Stimulated activated naive CD8-positive, alpha-beta T cell treated with anti-CD3 and anti-CD28 coated beads, Interleukin-15, Interleukin-2, amounts not matched to agents 100 U/mL and 50 U/mL, for 24 hours (primary cell): Measurements from ENCODE around the gene TACC3.
A peak's percentile ranks its signal among the peaks of the same experiment; 100 is the strongest.

Source experiments
- ATAC-seq: fragments of 150-1000 bp; cut with Tn5 transposase; one replicate; pipeline ENCODE4 v1.10.0; 2021
- DNase-seq: peaks from one replicate; pipeline ENCODE4 v3.0.0; 2021

Gene TACC3

DNA sequence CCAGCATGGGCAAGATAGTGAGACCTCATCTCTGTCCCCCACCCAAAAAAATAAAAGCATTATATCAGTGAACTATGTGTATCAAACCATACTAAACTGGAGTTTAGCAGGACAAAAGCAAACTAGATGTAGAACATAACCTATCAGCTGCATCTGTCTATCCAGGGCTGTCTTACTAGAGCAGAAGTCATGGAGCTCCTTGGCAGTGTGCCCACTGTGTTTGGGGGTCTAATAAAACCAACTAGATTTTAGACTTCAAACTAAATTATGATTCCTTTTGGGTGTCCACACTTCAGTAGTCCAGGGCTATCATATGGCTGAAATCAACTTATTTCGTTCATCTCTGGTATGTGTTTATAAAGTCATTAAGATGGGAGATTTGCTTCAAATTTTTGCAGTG is 17.5 kb upstream of the TACC3 start:
- ATAC-seq (no peak), DNase-seq (no peak)

DNA sequence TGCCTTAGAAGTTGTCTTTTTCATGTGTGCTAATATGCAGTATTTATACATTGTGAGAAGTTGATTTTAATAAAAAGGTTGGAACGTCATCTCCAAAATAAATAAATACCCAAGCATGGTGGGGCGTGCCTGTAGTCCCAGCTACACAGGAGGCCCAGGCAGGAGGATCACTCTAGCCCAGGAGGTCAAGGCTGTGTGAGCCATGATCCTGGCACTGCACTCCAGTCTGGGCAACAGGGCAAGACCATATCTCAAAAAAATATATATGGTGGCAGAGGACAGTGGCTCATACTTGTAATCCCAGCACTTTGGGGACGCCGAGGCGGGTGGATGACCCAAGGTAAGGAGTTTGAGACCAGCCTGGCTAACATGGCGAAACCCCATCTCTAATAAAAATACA is 15.6 kb upstream of the TACC3 start:
- DNase-seq (no peak), ATAC-seq (no peak)

DNA sequence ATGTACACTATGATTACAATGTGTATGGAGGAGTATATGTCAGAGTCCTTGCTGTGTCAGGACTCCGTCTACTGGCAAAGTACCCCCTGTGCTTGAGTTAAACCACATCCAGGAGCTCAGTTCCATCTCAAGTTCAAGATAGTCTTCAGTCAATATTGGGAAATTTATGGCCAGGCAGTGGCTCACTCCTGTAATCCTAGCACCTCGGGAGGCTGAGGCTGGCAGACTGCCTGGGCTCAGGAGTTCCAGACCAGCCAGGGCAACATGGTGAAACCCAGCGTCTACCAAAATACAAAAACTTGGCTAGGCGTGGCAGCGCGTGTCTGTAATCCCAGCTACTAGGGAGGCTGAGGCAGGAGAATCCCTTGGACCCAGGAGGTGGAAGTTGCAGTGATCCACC is 15.0 kb upstream of the TACC3 start:
- DNase-seq (no peak), ATAC-seq (no peak)

DNA sequence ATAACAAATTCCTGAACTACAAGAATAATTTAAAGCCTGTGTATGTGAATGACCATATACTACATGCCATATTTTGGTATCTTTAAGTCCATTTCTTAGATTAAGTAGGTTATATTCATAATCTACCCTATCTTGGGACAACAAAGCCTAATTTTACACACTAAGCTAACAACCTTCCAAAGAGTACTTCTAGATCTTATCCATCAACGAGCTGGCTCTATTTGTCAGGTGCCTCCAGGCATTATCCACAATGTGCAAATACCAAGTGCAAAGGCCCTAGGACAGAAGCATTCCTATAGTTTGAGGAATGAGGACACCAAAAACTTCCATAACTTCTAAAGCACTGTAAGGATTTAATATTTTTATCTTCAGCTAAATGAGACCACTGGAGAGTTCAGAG is 12.7 kb upstream of the TACC3 start:
- no peak for DNase-seq
- no peak for ATAC-seq

DNA sequence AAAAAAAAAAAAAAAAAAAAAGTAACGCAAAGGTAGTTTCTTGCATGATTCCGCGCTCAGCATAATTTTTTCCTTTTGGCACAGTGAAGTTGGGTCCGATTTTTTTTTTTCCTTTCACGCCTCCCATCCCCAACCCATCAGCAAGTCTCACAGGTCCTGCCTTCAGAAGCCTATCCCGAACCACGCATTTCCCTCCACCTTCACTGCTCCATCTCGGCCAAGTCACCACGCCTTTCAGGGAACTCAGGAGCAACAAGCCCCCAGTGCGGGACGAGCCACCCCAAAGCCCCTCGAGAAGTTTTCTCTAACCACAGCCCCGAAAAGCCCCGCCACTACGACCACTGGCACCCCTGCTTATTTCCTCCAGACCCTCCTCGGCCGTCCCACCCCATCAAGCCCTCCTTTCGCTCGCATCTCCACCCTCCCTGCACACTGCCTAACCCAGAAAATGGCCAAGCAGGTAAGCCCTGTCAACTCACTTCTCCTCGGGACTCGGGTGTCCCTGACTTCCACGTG is 10.2 kb upstream of the TACC3 start:
- DNase-seq (no peak), ATAC-seq (no peak)

DNA sequence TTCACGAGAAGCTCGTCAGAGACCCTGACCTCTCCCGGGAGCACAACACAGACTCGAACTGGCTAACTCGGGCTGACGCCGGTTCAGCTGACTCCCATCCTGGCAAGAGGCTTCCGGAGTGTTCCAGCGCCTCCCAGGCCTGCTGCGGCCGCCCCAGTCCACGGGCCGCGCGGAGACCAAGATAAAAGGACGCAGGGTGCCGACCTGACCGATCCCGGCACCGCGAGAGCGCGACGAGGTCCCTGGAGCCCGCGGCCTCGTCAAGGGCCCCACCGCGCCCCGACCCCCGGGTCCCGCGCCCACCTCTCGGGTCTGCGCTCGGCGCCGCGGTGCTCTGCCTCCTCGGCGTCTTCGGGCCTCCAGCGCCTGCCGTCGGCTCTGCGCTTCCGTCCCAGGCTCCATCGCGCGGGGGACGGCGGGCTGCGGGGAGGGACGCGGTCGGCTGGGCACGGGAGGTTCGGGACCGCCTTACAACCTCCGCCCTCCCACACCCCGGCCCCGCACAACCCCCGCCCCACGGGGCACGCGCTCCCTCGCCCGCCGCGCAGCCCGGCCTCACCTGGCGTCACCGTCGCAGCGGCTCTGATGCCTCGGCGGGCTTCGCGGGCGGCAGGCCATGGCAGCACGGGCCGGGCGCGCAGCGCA is 9.6 kb upstream of the TACC3 start:
- ATAC-seq (peak; percentile 1), DNase-seq (peak; percentile 46)

DNA sequence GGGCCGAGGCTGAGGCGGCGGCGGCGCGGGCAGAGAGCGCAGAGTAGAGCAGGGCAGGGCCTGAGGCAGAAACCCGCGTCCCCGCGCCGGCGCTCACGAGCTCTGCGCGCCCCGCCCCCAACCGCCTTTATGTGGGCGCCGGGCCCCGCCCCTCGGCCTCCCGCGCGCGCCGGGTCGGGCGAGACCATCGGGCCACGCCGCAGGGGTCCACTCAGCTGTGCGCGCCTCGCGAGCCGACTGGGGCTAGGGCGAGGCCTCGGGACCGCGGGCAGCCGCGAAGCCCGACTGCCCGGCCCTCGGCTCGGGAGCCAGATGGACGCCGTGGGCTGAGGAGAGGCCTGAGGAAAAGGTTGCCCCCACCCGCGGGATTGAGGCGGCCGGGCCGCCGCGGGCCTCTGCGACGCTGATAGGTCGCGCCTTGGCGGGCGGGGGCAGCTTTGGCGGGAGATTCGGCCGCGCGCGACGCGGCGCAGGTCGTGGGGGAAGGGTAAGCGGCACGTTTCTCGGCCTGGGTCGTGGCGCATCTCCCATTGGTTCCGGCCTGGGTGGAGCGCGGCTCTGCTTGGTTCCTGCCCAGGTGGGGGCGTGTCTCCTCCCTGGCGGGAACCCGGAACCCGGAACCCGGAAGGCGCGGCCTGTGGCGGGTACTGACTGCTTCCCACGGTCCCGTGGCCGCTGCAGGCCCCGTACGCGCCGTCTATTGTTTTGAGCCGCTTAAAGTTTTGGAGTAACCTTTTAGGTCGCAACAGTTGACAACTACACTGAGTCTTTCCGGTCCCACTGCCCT is 8.9 kb upstream of the TACC3 start, which contains the start of gene SLBP:
Gene SLBP (minus strand): TSS at position 104 of the 787 bp plus-strand sequence. CDS start 131 bp downstream, outside the sequence.
- peak; percentile 99 for DNase-seq
- peak; percentile 93 for ATAC-seq

DNA sequence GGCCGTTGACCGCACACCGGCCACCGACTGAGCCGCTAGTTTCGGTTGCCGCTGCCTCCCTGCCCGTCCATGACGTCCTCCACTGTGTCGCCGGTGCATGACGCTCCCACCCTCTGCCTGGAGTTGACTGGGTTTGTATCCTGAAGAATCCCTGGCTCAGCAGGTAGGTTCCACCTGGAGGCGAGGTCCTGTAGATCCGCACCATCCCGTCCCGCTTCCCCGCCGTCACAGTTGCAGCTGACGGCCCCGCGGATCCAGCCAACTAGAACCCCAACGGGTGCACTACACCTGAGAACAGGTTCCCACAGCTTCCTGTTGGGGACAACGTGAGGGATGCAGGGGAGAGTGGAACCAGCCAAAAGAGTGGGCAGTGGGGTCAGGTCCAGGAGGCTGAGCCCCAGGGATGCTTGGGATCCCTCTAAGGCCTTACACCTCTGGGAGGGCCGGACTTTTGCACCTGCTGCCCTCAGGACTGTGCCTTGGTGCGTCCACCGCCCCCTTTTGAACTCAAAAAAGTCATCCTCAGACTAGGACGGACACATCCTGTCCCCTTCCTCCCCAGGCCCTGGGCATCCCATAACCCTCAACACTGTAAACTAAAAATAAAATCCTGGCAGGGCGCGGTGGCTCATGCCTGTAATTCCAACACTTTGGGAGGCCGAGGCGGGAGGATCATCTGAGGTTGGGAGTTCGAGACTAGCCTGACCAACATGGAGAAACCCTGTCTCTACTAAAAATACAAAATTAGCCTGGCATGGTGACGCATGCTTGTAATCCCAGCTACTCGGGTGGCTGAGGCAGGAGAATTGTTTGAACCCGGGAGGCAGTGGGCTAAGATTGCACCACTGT is 8.1 kb upstream of the TACC3 start:
- ATAC-seq (peak; percentile 3), DNase-seq (no peak)

DNA sequence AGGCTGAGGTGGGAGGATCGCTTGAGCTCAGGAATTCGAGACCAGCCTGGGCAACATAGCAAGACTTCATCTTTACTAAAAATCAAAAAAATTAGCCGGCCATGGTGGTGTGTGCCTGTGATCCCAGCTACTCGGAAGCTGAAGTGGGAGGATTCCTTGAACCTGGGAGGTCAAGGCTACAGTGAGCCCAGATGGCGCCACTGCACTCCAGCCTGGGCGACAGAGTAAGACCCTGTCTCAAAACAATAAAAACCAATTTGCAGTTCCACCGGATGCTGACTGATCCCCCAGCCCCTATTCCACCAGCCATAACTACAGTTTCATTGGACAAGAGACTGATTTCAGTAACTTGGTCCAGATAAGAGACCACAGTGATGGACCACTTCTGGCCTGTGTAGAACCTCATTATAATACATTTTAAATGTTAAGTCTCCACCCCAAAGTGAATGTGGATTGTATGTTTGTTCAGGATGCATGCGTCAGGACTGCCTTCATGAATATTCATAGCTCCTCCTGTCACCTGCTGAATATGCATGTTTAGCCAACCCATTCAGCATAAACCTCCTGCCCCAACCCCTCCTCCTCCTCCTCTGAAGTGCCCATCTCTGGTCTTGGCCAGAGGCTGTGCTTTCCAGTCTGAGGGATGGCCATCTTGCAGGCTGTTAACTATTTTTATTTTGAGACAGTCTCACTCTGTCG is 6.9 kb upstream of the TACC3 start:
- DNase-seq (no peak), ATAC-seq (no peak)

DNA sequence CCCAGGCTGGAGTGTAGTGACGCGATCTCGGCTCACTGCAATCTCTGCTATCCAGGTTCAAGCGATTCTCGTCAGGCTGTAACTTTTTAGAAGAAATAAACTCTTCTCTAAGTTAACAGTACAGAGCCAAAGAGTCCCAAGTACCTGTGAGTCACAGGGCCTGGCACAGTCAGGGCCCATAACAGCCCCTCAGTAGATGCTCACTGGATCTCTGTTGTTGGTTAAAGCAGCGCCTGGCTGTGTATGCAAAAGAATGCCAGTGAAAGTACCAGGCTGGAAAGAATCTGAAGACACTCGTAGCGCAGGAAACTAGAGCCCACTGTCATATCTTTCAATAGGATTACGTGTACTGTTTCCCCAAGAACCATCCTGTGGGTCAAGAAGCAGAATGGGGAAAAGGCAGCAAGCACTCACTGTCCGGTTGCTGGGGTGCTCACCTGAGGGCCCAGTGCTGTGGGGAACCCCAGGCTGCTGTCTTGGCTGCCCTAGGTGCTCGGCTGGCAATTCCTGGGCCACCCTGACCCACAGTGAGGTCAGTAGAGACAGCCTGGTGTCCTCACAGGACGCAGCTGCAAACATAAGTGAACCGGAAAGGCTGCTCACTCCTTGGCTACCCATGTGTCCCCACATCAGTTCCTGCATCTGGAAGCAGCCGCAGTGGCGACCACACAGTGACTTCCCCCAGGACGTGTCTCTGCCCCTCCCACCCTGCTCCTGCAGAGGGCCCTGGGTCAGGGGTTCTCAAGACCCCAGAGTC is 6.1 kb upstream of the TACC3 start:
- ATAC-seq (no peak), DNase-seq (no peak)

DNA sequence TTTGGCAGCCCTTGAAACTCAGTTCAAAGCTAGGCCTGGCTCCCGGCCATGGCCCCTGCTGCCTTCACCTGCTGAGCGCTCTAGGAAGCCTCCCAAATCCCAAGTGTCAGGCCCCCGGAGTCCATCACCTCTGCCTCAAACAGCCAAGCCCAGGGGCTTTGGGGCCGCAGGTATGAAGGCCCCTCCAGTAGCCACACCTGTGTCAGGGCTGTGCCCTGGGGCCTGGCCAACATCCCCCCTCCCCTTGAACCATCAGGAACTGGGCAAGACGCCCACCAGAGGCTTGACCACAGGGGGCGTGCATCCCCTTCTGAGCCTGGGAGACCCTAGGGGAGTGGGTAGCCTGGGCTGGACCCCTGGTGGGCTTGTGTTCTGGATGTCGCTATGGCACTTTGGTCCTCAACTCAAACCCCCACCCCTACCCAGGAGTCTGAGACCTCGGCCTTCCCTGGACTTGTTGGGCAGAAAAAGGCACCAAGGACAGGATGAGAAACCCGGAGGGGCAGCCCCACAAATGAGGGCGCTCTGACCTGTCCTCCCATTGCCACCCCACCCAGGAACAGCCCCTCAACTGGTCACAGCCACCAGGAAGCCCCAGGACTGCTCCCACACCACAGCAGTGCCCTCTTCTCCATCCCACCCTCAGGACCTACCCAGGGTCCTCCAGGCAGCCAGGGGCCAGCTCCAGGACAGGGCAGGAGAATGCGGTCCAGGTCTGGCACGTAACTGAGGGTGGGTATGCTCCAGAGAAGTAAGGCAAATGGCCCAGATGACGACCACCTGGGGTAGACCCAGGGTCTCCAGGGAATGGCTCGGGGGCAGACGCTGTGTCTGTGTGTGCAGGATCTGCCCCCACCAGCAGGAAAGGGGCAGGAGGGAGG is 5.0 kb upstream of the TACC3 start:
- DNase-seq, result no peak
- no peak for ATAC-seq

DNA sequence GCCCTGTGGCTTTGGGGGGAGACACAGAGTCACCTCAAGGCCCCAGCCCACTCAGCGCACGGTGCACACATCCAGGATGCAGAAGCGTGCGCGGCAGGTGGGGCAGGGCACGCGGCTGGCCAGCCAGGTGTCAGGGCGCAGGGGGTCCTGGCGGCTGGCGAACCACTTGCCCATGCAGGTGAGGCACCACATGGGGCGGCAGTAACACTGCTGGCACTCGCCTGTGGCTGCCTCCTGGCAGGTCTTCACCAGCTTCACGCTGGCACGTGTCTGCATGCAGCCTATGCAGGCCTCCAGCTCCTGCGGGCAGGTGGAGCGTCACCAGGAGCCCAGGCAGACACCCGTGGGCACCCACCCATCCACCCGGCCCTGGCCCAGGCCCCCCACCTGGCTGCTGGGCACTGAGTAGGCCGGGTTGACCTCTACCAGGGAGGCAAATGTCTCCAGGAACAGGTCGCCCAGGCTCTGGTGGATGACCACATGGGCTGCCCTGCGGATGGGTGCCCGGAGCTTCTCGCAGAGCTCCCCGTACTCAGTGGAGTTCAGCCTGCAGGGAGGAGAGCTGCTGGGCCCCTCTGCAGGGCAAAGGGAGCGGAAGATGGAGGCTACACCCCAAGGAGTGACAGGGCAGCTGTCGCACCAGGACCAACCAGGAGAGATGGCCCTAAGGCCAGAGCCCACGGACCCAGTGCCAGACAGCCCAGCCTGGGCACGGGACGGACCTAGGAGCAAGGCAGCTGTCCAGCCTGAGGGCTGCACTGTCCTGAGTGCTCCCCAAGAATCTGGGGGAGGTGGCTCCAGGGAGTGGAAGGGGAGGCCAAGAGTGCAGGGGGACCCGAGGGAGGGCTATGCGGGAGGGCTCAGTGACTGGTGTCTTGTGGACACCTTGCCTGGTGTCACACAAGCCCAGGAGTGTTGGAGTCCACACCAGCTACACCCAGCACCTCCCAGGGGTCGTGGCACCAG is 3.9 kb upstream of the TACC3 start:
- no peak for DNase-seq

DNA sequence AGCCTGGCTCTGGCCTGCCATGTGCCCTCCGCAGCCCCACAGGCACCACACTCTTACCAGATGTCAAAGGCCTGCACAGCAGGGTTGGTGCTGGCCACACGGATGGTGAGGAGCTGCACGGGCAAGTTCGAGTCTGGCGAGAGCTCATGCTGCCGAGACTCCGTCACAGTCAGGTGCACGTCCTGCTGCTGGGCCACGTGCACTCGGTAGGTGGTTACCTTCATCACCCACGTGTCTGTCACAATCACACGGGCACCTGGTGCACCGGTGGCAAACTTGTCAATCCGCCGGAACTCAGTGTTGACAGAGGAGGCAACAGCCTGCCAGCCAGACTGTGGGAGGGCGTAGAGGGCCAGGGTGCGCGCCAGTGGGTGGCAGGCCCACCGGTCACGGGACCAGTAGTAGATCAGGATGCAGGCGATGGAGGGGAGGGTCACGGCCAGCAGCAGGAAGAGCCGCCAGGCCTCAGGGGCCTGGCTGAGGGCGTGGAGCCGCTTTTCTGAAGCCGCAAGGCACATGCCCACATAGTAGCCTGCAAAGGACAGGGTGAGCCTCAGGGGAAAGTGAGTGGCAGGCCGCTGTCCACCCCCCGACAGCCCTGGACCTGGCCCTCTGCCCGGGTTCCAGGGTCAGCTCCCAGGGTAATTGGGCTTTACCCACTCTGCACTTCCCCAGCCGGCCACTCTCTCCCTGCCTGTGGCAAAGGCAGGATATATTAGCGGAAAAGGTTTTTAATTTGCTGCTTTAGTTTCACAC is 3.0 kb upstream of the TACC3 start:
- no peak for ATAC-seq

More for the DNA sequence above, 3.9 kb upstream of the TACC3 start:
- ATAC-seq, result no peak

DNA sequence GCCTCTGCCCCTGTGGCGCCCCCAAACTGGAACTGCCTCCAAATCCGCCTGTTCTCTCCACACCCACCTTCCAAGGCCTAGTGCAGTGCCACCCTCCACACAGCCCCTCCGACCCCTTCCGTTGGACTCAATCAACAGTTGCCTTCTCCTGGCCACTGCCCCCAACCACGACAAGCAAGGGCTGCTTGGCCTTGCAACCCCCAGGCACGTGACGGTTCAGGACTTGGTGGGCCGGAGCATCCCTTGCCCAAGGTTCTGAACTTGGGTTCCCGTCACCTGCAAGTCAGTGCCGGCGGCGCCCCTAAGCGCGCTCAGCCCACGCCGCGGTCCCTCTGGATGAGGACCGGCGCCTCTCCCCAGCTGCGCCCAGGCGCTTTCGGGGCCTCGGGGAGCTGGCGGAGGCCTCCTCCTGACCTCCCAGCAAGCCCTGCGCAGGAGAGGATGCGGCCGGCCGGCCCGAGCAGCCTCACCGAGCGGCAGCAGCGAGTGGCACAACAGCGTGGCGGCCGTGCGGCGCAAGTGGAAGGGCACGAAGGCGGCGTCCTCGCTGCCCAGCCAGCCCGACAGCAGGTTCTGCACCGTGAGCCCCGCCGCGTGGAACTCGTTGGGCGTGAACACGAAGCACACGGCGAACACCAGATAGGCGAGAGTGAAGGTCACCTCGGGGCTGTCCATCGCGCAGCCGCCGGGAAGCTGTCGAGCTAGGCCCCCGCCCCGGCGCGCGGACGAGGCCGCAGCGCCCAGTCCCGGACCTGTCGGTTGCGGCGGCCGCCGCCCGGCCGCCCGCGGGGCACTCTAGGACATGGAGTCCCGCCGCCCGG is 948 bp upstream of the TACC3 start:
- ATAC-seq (no peak), DNase-seq (peak; percentile 63)

More for the DNA sequence above, 3.0 kb upstream of the TACC3 start:
- DNase-seq, result no peak

DNA sequence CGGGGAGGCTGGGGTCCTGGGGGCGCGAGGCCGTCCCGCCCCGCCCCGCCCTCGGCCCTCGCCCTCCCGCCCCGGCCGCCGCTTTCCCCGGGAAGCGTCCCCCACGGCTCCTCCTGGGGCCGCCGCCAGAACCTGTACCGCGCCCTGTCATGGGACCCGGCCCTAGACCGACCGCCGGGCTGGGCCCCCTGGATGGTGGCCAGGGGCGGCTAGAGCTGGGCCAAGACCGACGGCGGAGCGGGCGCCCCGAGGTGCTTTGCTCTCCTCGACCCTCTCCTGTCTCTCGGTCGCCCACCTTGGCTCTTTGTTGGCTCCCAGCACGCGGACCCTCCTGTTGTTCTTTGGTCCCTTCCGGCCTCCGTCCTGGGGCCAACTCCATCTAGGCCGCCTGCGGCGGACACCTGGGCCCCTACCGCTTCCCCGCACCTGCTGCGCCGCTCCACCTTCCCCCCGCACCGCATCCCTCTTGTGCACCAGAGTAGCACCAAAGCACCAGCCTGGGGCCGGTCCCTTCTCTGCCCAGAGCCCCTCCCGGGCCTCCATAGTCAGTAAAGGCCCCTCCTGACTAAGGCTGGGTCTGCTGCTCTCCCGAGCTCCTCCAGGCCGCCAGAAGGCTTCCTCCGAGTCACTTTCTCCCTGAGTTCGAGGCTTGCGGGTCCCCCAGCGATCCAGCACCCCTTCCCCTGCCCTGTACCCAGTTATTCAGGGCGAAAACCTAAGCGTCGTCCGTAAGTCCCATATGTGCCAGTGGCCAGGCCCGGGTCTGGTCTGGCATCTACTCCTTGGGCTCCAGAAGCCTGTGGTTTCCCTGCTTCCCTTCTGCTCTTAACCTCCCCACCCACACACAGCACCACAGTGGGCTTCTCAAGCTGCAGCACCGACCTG is 587 bp downstream of the TACC3 start:
- DNase-seq (peak; percentile 44), ATAC-seq (no peak)

DNA sequence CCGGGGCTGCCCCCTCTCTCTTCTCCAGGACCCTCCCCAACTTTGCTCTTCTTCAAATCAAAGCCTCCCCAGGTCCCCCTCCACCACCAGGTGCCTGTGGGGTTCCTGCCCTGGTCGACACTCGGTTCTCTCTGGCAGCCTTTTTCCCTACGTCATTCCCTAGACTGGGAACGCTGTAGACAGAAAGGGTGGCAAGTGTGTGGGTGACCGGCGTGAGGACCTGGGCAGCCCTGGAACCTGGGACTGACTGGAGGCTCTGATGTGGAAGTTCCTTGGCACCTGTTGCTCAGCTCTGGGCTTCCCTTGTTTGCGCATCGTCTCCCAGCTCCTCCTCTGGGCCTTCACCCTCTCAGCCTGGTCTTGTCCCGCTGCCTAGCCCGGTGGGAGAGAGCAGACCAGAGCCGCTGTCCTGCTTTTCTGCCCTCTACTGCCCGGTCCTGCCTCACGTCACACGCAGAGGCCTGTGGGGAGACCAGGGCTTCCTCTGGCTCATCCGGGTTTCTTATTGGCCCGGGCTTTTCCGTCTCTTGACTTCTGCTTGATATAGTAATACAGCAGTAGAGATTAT is 1.3 kb downstream of the TACC3 start:
- DNase-seq (no peak), ATAC-seq (no peak)
